ENCODE measurements around the gene CELF1.

GRCh38 chr11:47524291-47524874, 28.5 kb downstream of the CELF1 start:
- TF ChIP-seq CTCF (IDR thresholded peaks at IDR 0.05) (no peak), POLR2A (IDR thresholded peaks at IDR 0.05) (no peak)
